Mesothelial cell of epicardium (in vitro differentiated cells): ENCODE measurements around the gene PAFAH2. TPM values are rescaled to one million over a fixed set of nuclear protein-coding genes. Genes with fewer than 3 reads are reported as not detected.
A peak's percentile ranks its signal among the peaks of the same experiment; 100 is the strongest.

Experiments
- DNase-seq, 2 experiments: peaks; one replicate each; pipeline ENCODE4 v3.0.0; 2021; ENCODE audit warnings: low spot score in 2 of 2; ENCODE audit not compliant: unreplicated experiment in 2 of 2
- H3K27ac Mint-ChIP-seq: 2 replicates; pipeline ENCODE4 v1.8.0; 2021; ENCODE audit warnings: mixed read lengths
- H3K27me3 Mint-ChIP-seq: 2 replicates; pipeline ENCODE4 v1.8.0; 2021; ENCODE audit warnings: low read depth, mixed read lengths
- H3K36me3 Mint-ChIP-seq: 2 replicates; pipeline ENCODE4 v1.8.0; 2021; ENCODE audit warnings: mixed read lengths
- H3K4me1 Mint-ChIP-seq: 2 replicates; pipeline ENCODE4 v1.8.0; 2021; ENCODE audit warnings: mixed read lengths
- H3K4me3 Mint-ChIP-seq: 2 replicates; pipeline ENCODE4 v1.8.0; 2021; ENCODE audit warnings: mild to moderate bottlenecking, moderate library complexity, mixed read lengths
- H3K9me3 Mint-ChIP-seq: 2 replicates; pipeline ENCODE4 v1.8.0; 2021; ENCODE audit warnings: mixed read lengths
- total RNA-seq: library from RNA; stranded (reverse); gene quantifications from 3 replicates; pipeline ENCODE4 v1.2.1, GENCODE V29; 2021
- TF ChIP-seq, protein P1 (sequence below): fragments of 200-600 bp; sonication (generic); IDR thresholded peaks from one replicate; pipeline ENCODE4 v1.5.0; 2021; ENCODE audit warnings: antibody characterized with exemption; ENCODE audit not compliant: unreplicated experiment

PAFAH2 gene
- total RNA-seq, 1 donor from 2014 or later, result 9.1 TPM

- peaks cover 42% of the 10 kb centered on the region for H3K4me1 Mint-ChIP-seq
- no peaks in the 10 kb centered on the region for H3K27me3 Mint-ChIP-seq
- no peak overlapping the region for H3K4me3 Mint-ChIP-seq
- no peaks in the 10 kb centered on the region for H3K9me3 Mint-ChIP-seq
- no peaks in the 10 kb centered on the region for H3K36me3 Mint-ChIP-seq
- no peak overlapping the region for H3K27ac Mint-ChIP-seq
- TF ChIP-seq, protein P1, sequence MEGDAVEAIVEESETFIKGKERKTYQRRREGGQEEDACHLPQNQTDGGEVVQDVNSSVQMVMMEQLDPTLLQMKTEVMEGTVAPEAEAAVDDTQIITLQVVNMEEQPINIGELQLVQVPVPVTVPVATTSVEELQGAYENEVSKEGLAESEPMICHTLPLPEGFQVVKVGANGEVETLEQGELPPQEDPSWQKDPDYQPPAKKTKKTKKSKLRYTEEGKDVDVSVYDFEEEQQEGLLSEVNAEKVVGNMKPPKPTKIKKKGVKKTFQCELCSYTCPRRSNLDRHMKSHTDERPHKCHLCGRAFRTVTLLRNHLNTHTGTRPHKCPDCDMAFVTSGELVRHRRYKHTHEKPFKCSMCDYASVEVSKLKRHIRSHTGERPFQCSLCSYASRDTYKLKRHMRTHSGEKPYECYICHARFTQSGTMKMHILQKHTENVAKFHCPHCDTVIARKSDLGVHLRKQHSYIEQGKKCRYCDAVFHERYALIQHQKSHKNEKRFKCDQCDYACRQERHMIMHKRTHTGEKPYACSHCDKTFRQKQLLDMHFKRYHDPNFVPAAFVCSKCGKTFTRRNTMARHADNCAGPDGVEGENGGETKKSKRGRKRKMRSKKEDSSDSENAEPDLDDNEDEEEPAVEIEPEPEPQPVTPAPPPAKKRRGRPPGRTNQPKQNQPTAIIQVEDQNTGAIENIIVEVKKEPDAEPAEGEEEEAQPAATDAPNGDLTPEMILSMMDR, result no peak
- DNase-seq, result no peak
Measured at GRCh38 chr1:26025060-26025459, 27.2 kb upstream of the PAFAH2 start.

- TF ChIP-seq, protein P1, result no peak
- H3K4me3 Mint-ChIP-seq, result no peak overlapping the region
- peaks cover 49% of the 10 kb centered on the region for H3K4me1 Mint-ChIP-seq
- H3K27ac Mint-ChIP-seq, result no peak overlapping the region
- no peaks in the 10 kb centered on the region for H3K9me3 Mint-ChIP-seq
- no peaks in the 10 kb centered on the region for H3K27me3 Mint-ChIP-seq
- no peak for DNase-seq
- no peaks in the 10 kb centered on the region for H3K36me3 Mint-ChIP-seq
Measured at GRCh38 chr1:26023826-26024225, 26.0 kb upstream of the PAFAH2 start.

DNA sequence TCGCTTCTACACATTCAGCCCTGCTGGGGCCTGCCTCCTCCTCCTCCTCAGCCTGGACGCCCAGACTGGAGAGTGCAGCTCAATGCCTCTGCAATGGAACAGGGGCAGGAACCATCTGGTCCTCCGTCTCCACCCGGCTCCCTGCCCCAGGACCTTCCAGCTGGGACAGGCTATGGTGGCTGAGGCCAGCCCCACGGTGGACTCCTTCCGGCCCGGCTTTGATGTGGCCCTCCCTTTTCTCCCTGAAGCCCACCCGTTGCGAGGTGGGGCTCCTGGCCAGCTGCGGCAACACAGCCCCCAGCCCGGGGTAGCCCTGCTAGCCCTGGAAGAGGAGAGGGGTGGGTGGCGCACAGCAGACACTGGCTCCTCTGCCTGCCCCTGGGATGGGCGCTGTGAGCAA lies 25.1 kb upstream of the PAFAH2 start:
- Mint-ChIP-seq H3K4me3 (peak overlapping the region; percentile 37), H3K27me3 (no peaks in the 10 kb centered on the region), H3K4me1 (peaks cover 54% of the 10 kb centered on the region), H3K27ac (no peak overlapping the region), H3K9me3 (no peaks in the 10 kb centered on the region), H3K36me3 (no peaks in the 10 kb centered on the region)
- DNase-seq, result no peak
- TF ChIP-seq, protein P1, result no peak

GRCh38 chr1:26022404-26022779 lies 24.5 kb upstream of the PAFAH2 start:
- Mint-ChIP-seq H3K4me3 (peak overlapping the region; percentile 28), H3K36me3 (no peaks in the 10 kb centered on the region), H3K9me3 (no peaks in the 10 kb centered on the region), H3K27ac (no peak overlapping the region), H3K27me3 (no peaks in the 10 kb centered on the region), H3K4me1 (peaks cover 54% of the 10 kb centered on the region)
- no peak for DNase-seq
- TF ChIP-seq, protein P1, result no peak

GRCh38 chr1:26021647-26022403 lies 24.0 kb upstream of the PAFAH2 start, which contains the start of gene EXTL1:
Gene EXTL1, plus strand, starts transcription at chr1:26021775. Its CDS starts 872 bp downstream, at chr1:26022647.
- Mint-ChIP-seq H3K4me3 (peak within 1 kb of the TSS; percentile 95), H3K36me3 (no peaks in the 10 kb centered on the region), H3K9me3 (no peaks in the 10 kb centered on the region), H3K27me3 (no peaks in the 10 kb centered on the region), H3K4me1 (peaks cover 56% of the 10 kb centered on the region), H3K27ac (peak within 1 kb of the TSS; percentile 34)
- TF ChIP-seq, protein P1, result no peak
- DNase-seq, result peak in 1 of 2 experiments; percentile 56
